ENCODE data around the gene BSG.
"Not testable (repeated sequence)": the region's sequence is repeated elsewhere in the genome, so short reads cannot be mapped to it uniquely, and the experiment has no call there.

BSG gene

DNA sequence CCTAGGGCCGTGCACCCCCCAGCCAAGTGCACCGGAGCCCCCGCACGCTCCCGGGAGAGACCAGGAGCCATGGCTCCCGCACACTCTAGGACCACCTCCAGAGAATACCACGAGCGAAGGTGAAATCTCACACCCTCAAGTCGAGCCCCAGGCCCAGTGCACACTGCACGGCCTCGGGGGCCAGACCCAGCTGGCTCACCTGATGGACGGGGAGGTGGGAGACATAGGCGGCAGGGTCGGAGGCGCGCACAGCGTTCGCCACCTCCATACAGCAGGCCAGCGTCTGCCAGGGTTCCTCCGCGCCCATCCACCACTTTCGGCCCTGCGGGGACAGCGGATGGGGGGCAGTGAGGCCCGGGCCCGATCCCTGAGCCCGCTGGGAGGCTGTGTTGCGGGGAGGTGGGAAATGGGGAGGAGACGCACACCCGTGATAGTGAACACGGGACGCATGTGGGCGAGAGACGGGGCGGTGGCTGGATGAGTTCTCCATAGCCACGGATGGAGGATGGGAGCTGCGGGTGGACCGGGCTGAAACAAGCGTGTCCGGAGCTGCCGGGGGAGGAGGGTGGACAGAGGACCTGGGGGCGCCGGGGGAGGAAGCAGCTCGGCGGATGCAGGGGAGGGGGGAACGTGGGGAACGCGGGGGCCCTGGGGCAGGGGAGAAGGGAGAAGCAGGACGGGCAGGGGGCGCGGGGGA lies 47.9 kb downstream of the BSG start:
- no peak for DNase-seq (ENCODE audit: low spot score)

GRCh38 chr19:621191-621590 lies 48.8 kb downstream of the BSG start:
- not testable (repeated sequence) for DNase-seq (ENCODE audit: low spot score)

DNA sequence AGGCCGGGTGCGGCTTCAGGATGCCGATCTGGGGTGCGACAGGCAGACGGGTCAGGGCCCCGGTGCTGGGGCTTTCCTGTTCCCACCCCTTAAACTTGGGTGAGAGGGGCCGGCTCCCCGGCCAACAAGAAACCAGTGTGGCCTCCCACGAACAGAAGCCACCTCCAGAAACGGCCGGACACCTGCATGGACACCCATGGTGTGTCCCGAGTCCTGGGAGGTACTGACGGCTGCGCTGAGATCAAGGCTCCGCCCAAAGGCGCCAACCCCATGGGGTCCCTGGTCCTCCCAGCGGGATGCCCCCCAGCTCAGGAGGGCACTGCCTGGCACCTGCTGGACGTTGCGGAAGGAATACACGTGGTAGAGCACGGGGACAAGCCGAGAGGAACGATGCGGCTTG lies 49.4 kb downstream of the BSG start:
- no peak for DNase-seq (ENCODE audit: low spot score)

DNA sequence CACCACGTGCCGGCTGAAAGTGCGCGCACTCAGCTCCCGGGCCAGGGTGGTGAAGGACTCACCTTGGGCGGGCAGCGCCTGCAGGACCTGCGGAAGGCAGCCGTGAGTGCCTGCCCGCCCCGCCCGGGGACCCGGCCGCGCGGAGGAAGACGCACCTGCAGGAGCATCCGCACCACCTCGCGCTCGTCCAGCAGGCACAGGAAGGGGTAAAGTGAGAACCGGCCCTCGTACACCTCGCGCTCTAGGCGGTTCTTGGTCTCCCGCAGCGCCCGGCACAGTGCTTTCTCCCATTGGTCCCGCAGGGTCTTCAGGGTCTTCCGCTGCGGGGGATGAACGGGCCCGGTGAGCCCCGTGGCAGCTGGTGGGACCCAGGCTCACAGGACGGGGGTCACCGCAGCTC lies 50.3 kb downstream of the BSG start:
- no peak for DNase-seq (ENCODE audit: low spot score)

DNA sequence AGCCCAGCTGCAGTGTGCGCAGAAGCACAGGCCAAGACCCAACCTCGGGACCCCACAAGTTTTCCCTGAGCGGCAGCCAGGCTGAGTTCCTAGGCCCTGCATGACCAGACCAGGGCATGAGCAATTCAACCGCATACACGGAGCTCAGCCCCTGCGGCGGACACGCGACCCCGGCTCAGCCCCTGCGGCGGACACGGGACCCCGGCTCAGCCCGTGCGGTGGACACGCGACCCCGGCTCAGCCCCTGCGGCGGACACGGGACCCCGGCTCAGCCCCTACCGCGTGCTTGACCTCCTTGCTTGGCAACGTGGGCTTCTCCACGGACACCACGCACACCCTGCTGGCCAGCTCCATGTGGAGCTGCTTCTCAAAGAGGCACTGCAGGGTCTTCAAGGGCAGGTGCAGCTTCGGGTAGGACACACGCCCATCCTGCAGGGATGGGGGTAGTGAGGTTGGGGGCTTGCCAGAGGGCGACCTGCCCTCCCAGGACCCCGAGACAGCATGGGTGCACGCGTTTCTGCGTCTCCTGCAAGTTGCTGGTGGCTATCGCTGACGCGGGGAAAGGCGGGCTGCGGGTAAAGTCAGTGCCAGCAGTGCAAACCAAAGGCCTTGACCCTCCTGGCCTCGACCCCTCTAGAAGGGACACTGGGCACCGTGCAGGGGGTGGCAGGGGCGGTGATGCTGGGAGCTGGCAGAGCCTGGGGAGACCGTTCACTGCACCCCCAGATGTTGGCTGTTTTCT lies 51.0 kb downstream of the BSG start:
- DNase-seq (ENCODE audit: low spot score): no peak

DNA sequence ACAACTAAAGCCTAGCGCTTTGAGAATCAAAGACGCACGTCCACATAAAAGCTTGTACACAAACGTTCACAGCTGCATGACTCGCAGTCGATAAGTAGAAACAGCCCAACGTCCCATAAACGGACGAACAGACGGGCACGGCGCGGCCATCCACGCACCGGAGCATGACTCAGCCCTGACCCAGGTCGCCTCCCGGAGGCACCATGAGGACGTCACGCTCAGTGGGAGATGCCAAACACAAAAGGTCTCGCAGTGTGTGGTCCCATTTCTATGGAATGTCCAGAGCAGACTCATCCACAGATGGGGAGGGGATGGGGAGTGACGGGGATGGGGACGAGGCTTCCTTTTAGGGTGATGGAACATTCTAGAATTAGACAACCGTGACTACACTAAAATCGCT lies 51.6 kb downstream of the BSG start:
- DNase-seq (ENCODE audit: low spot score): no peak

- no peak for DNase-seq (ENCODE audit: low spot score)
Measured at GRCh38 chr19:624433-625109, 52.2 kb downstream of the BSG start.

DNA sequence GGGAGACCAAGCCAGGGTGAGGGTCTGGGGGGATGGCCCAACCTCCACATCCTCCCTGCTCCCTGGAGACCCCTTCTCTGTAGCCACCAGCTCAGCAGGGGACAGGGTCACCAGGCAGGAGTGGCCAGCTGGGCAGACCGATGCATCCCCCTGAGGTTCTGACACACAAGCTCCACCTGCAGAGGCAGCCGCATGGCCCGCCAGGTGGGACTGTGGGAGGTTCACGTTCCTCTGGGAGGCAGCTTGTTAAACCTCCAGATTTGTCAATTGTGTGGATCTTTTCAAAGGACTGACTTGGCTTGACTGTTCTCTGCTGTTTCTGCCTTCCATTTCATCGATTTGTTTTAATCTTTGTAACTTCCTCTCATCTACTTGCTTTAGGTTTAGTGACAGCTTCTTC lies 52.9 kb downstream of the BSG start:
- DNase-seq (ENCODE audit: low spot score): no peak

- DNase-seq (ENCODE audit: low spot score): not testable (repeated sequence)
Measured at GRCh38 chr19:626566-626965, 54.2 kb downstream of the BSG start.

DNA sequence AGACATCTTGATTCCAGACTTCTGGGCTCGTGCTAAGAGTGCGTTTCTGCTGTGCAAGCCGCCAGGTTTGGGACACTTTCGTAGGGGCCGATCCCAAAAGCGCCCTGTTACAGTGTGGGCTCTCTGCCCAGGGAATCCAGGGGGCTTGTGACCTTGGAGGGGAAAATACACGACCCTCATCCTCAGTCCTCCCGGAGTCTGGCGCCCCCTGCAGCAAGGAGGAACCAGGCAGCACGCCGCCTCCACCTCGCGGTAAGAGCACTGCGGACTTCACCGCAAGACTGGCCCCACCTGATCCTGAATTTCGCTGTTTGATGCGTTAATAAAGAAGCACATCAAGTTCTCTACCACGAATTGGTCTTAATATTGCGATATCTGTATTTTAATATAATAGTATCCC lies 55.8 kb downstream of the BSG start:
- no peak for DNase-seq (ENCODE audit: low spot score)

- DNase-seq (ENCODE audit: low spot score): not testable (repeated sequence)
Measured at GRCh38 chr19:629515-629914, 57.1 kb downstream of the BSG start.

GRCh38 chr19:629961-630714 lies 57.7 kb downstream of the BSG start:
- DNase-seq (ENCODE audit: low spot score): no peak

GRCh38 chr19:632579-633067 lies 60.2 kb downstream of the BSG start:
- DNase-seq (ENCODE audit: low spot score): peak; percentile 79

Measured in ecto neural progenitor cell (in vitro differentiated cells).